Neural cell (in vitro differentiated cells): Measurements from ENCODE around the gene FAM111A. TPM values are rescaled to one million over a fixed set of nuclear protein-coding genes. Genes with fewer than 3 reads are reported as not detected.

Experiments
- H2AFZ ChIP-seq: fragments of 200-600, 300-800 bp; sonication (generic), shearing (Covaris generic); 2 replicates; pipeline ENCODE4 v1.6.0; 2014; ENCODE audit warnings: low read depth, mild to moderate bottlenecking, antibody characterized with exemption, low read length, moderate library complexity
- H3F3A ChIP-seq: fragments of 200-600 bp; shearing (Covaris generic); 2 replicates; pipeline ENCODE4 v1.6.1; 2016; ENCODE audit warnings: mild to moderate bottlenecking, moderate library complexity, mixed read lengths, antibody characterized with exemption, low read length; ENCODE audit not compliant: insufficient read depth, poor library complexity, severe bottlenecking
- H3K27ac ChIP-seq: fragments of 200-600, 300-800 bp; sonication (generic), shearing (Covaris generic); 2 replicates; pipeline ENCODE4 v1.5.1; 2014; ENCODE audit warnings: mild to moderate bottlenecking, low read length, moderate library complexity
- H3K27me3 ChIP-seq: fragments of 300-800, 200-600 bp; sonication (generic), shearing (Covaris generic); 2 replicates; pipeline ENCODE4 v1.6.0; 2014; ENCODE audit warnings: mild to moderate bottlenecking, low read depth, low read length, moderate library complexity; ENCODE audit not compliant: insufficient read depth
- H3K36me3 ChIP-seq: fragments of 300-800, 200-600 bp; sonication (generic), shearing (Covaris generic); 2 replicates; pipeline ENCODE4 v1.5.1; 2014; ENCODE audit warnings: mild to moderate bottlenecking, antibody characterized with exemption, low read length, moderate library complexity; ENCODE audit not compliant: insufficient read depth
- H3K4me2 ChIP-seq: fragments of 300-800, 200-600 bp; sonication (generic), shearing (Covaris generic); 2 replicates; pipeline ENCODE4 v1.6.0; 2014; ENCODE audit warnings: mild to moderate bottlenecking, low read length
- H3K4me3 ChIP-seq: fragments of 300-800, 200-600 bp; sonication (generic), shearing (Covaris generic); 2 replicates; pipeline ENCODE4 v1.5.1; 2014; ENCODE audit warnings: mild to moderate bottlenecking, low read length, moderate library complexity
- H3K79me2 ChIP-seq: fragments of 200-600 bp; shearing (Covaris generic); replicated peaks from 2 replicates; pipeline ENCODE4 v1.6.0; 2014; ENCODE audit warnings: mild to moderate bottlenecking, low read length, moderate library complexity; ENCODE audit not compliant: insufficient read depth
- H3K9ac ChIP-seq: fragments of 300-800, 200-600 bp; sonication (generic), shearing (Covaris generic); 2 replicates; pipeline ENCODE4 v1.6.1; 2016; ENCODE audit warnings: mild to moderate bottlenecking, low read length, mixed read lengths
- H3K9me2 ChIP-seq: fragments of 200-600 bp; shearing (Covaris generic); 2 replicates; pipeline ENCODE4 v1.6.1; 2016; ENCODE audit warnings: mild to moderate bottlenecking, low read length, mixed read lengths; ENCODE audit not compliant: insufficient read depth
- H3K9me3 ChIP-seq: fragments of 200-600, 300-800 bp; sonication (generic), shearing (Covaris generic); 2 replicates; pipeline ENCODE4 v1.6.1; 2016; ENCODE audit warnings: mild to moderate bottlenecking, mixed run types, low read length, moderate library complexity, mixed read lengths
- H4K20me1 ChIP-seq: fragments of 200-600 bp; shearing (Covaris generic); 2 replicates; pipeline ENCODE4 v1.6.1; 2016; ENCODE audit warnings: mild to moderate bottlenecking, mixed run types; ENCODE audit not compliant: insufficient read depth
- EP300 ChIP-seq: fragments of 450-650 bp; conservative IDR thresholded peaks from 2 replicates; pipeline ENCODE4 v1.6.1; 2014; ENCODE audit warnings: antibody characterized with exemption, mild to moderate bottlenecking, moderate library complexity; ENCODE audit not compliant: poor library complexity, severe bottlenecking
- EZH2 ChIP-seq: fragments of 200-600, 300-800 bp; shearing (Covaris generic), sonication (generic); IDR thresholded peaks from 2 replicates; pipeline ENCODE4 v1.6.1; 2014; ENCODE audit warnings: antibody characterized with exemption, low read length, borderline replicate concordance, mild to moderate bottlenecking; ENCODE audit not compliant: insufficient read depth, poor library complexity, severe bottlenecking
- MXI1 ChIP-seq: fragments of 450-650 bp; conservative IDR thresholded peaks from 2 replicates; pipeline ENCODE4 v1.6.1; 2014; ENCODE audit warnings: antibody characterized with exemption, mild to moderate bottlenecking; ENCODE audit not compliant: poor library complexity, severe bottlenecking
- POLR2AphosphoS5 ChIP-seq: IDR thresholded peaks from 2 replicates; pipeline ENCODE4 v1.6.1; 2012
- RAD21 ChIP-seq: fragments of 450-650 bp; conservative IDR thresholded peaks from 2 replicates; pipeline ENCODE4 v1.6.1; 2014; ENCODE audit warnings: antibody characterized with exemption, mild to moderate bottlenecking, moderate library complexity
- SMC3 ChIP-seq: fragments of 450-650 bp; conservative IDR thresholded peaks from 2 replicates; pipeline ENCODE4 v1.6.1; 2014; ENCODE audit warnings: antibody characterized with exemption, mild to moderate bottlenecking, moderate library complexity; ENCODE audit not compliant: poor library complexity
- TAF1 ChIP-seq: IDR thresholded peaks from 2 replicates; pipeline ENCODE4 v1.6.1; 2012; ENCODE audit warnings: low read depth
- polyA plus RNA-seq: library from polyadenylated mRNA; depleted of rRNA; stranded (reverse); fragments of >200 nt; gene quantifications from 2 replicates; pipeline ENCODE4 v1.2.3, GENCODE V29; 2014
- TF ChIP-seq, protein P1 (sequence below): IDR thresholded peaks from 2 replicates; pipeline ENCODE4 v1.6.1; 2012; ENCODE audit warnings: borderline replicate concordance
- TF ChIP-seq, protein P2 (sequence below): fragments of 450-650 bp; IDR thresholded peaks from 2 replicates; pipeline ENCODE4 v1.5.1; 2014; ENCODE audit warnings: antibody characterized with exemption, mild to moderate bottlenecking, moderate library complexity; ENCODE audit not compliant: poor library complexity, severe bottlenecking

FAM111A gene
- polyA plus RNA-seq, 1 donor from 2014 or later: 0.88 TPM

DNA sequence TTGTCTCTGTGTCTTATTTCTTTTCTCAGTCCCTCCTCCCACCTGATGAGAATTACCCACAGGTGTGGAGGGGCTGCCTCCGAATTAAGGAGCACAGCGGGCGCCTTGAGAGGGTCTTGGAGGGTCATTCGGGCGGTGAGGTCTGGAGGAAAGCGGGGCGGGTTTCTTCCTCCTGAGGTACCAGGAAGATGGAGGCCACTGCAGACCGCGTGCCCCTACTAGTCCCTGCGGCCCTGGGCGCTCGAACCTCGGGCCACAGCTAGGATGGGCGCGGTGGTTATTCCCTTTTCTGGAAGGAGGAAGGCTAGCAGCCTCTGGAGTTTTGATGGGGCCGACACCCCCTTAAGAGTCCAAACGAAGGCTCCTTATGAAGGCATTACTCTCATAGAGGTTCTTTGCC, 5.5 kb upstream of the FAM111A start:
- Histone ChIP-seq H2AFZ (no peak overlapping the region), H3K4me2 (no peak overlapping the region), H3K79me2 (no peaks in the 10 kb centered on the region), H3K4me3 (no peak overlapping the region), H3K9me3 (no peaks in the 10 kb centered on the region), H3K36me3 (no peaks in the 10 kb centered on the region), H4K20me1 (no peaks in the 10 kb centered on the region), H3K9me2 (no peaks in the 10 kb centered on the region), H3K27me3 (no peaks in the 10 kb centered on the region), H3K27ac (no peak overlapping the region), H3F3A (no peaks in the 10 kb centered on the region), H3K9ac (no peak overlapping the region)
- no peak for TF ChIP-seq POLR2AphosphoS5
- no peak for TF ChIP-seq RAD21
- TF ChIP-seq MXI1: no peak
- TF ChIP-seq, protein P1, sequence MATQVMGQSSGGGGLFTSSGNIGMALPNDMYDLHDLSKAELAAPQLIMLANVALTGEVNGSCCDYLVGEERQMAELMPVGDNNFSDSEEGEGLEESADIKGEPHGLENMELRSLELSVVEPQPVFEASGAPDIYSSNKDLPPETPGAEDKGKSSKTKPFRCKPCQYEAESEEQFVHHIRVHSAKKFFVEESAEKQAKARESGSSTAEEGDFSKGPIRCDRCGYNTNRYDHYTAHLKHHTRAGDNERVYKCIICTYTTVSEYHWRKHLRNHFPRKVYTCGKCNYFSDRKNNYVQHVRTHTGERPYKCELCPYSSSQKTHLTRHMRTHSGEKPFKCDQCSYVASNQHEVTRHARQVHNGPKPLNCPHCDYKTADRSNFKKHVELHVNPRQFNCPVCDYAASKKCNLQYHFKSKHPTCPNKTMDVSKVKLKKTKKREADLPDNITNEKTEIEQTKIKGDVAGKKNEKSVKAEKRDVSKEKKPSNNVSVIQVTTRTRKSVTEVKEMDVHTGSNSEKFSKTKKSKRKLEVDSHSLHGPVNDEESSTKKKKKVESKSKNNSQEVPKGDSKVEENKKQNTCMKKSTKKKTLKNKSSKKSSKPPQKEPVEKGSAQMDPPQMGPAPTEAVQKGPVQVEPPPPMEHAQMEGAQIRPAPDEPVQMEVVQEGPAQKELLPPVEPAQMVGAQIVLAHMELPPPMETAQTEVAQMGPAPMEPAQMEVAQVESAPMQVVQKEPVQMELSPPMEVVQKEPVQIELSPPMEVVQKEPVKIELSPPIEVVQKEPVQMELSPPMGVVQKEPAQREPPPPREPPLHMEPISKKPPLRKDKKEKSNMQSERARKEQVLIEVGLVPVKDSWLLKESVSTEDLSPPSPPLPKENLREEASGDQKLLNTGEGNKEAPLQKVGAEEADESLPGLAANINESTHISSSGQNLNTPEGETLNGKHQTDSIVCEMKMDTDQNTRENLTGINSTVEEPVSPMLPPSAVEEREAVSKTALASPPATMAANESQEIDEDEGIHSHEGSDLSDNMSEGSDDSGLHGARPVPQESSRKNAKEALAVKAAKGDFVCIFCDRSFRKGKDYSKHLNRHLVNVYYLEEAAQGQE: no peak
- TF ChIP-seq EZH2: no peak
- TF ChIP-seq TAF1: no peak
- TF ChIP-seq, protein P2, sequence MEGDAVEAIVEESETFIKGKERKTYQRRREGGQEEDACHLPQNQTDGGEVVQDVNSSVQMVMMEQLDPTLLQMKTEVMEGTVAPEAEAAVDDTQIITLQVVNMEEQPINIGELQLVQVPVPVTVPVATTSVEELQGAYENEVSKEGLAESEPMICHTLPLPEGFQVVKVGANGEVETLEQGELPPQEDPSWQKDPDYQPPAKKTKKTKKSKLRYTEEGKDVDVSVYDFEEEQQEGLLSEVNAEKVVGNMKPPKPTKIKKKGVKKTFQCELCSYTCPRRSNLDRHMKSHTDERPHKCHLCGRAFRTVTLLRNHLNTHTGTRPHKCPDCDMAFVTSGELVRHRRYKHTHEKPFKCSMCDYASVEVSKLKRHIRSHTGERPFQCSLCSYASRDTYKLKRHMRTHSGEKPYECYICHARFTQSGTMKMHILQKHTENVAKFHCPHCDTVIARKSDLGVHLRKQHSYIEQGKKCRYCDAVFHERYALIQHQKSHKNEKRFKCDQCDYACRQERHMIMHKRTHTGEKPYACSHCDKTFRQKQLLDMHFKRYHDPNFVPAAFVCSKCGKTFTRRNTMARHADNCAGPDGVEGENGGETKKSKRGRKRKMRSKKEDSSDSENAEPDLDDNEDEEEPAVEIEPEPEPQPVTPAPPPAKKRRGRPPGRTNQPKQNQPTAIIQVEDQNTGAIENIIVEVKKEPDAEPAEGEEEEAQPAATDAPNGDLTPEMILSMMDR: no peak

DNA sequence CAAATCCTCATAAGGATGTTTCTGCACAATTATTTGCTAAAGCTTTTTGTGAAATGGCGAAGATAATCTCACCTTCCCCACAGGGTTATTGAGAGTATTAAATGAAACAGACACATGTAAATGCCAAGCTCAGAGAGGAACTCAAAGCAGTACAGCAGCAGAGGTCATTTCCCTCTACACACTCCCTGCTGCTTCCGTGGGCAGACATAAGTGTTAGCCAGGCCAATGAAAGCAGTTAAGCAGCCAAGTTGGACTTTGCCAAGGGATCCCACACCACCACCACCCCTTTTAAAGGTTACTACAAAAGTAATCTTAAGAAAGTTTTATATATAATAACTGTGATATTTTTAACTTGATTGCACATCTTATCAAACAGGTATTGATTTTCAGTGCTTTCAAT, 4.0 kb upstream of the FAM111A start:
- Histone ChIP-seq H3K27ac (no peak overlapping the region), H3K4me3 (no peak overlapping the region), H3K36me3 (no peaks in the 10 kb centered on the region), H3F3A (no peaks in the 10 kb centered on the region), H2AFZ (no peak overlapping the region), H4K20me1 (no peaks in the 10 kb centered on the region), H3K27me3 (peaks cover 11% of the 10 kb centered on the region), H3K9me2 (no peaks in the 10 kb centered on the region), H3K9me3 (no peaks in the 10 kb centered on the region), H3K79me2 (no peaks in the 10 kb centered on the region), H3K4me2 (no peak overlapping the region), H3K9ac (no peak overlapping the region)
- TF ChIP-seq RAD21 (no peak), TAF1 (no peak), MXI1 (no peak), POLR2AphosphoS5 (no peak), EP300 (no peak), EZH2 (no peak), SMC3 (no peak)
- TF ChIP-seq, protein P2: no peak
- TF ChIP-seq, protein P1: no peak
